Measurements from ENCODE around the gene RELN. TPM values are rescaled to one million over a fixed set of nuclear protein-coding genes. Genes with fewer than 3 reads are reported as not detected.

Gene RELN
- total and polyA plus RNA-seq, 2 donors (not counting 1 experiment from before 2014, with no cell fraction given): not detected

DNA sequence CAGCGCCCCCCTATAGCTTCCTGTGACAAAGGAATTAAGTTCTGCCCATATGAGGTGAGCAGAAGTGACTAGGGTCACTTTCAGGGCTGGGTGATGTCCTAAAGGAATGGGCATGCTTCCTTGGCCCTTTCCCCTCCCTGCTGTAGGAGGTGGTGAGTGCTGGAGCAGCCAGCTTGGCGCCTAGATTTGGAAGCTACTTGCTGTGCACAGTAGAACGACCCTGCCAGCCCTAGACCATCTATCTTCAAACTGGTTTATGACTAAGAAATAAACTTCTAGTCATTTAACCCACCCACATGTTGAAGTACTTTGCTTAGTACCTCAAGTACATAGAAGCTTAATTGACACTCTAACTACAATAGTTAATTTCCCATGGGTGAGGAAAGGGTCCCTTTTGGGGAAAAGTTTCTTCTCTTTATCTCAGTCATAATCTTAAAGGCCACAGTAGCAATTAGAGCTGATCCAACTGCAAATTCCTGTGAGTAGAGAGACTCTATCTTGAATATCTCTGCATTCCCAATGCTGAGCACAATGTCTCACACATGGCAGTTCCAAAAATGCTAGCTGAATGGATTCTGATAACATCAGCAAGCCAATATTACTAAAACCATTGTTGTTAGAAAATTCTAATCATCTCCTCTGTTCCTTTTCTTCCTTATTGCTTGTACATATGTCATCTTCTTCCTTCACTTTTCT, 227.2 kb downstream of the RELN start:
- Mint-ChIP-seq H3K27me3 (no peaks in the 10 kb centered on the region), H3K4me3 (no peak overlapping the region), H3K27ac (no peak overlapping the region), H3K4me1 (no peaks in the 10 kb centered on the region), H3K9me3 (ENCODE audit: insufficient read depth) (no peaks in the 10 kb centered on the region)
- ATAC-seq (ENCODE audit: low read depth) (no peak), DNase-seq (no peak)
- CTCF ChIA-PET: no interaction called here
- Histone ChIP-seq H2AFZ (ENCODE audit: insufficient read depth, low read depth, low read length, poor library complexity, severe bottlenecking) (no peak overlapping the region), H3K36me3 (replicated peaks in 1 of 2; ENCODE audit: control extremely low read depth in 1 of 2, control insufficient read depth in 1 of 2, extremely low read depth in 1 of 2, insufficient read depth in 2 of 2, low read length in 1 of 2) (no peaks in the 10 kb centered on the region), H3K79me2 (ENCODE audit: control insufficient read depth, insufficient read depth, low read length) (no peaks in the 10 kb centered on the region), H3K9ac (ENCODE audit: low read length) (no peak overlapping the region), H3K27me3 (replicated peaks in 1 of 4; ENCODE audit: control extremely low read depth in 1 of 4, control insufficient read depth in 3 of 4, insufficient read depth in 4 of 4, low read length in 3 of 4) (no peaks in the 10 kb centered on the region), H3K27ac (ENCODE audit: low read length in 2 of 2) (no peak overlapping the region), H3K4me1 (ENCODE audit: control insufficient read depth in 2 of 2, insufficient read depth in 2 of 2, low read length in 2 of 2) (no peaks in the 10 kb centered on the region), H3K4me3 (ENCODE audit: control extremely low read depth in 1 of 5, extremely low read depth in 1 of 5, insufficient read depth in 1 of 5, low read depth in 2 of 5, low read length in 4 of 5) (no peak overlapping the region), H3K9me3 (ENCODE audit: control extremely low read depth in 1 of 3, control insufficient read depth in 2 of 3, insufficient read depth in 1 of 3, low read length in 2 of 3) (no peaks in the 10 kb centered on the region), H4K20me1 (ENCODE audit: control insufficient read depth, insufficient read depth, low read length, poor library complexity, severe bottlenecking) (no peaks in the 10 kb centered on the region), H3K4me2 (replicated peaks; ENCODE audit: low read depth, low read length, poor library complexity, severe bottlenecking) (no peak overlapping the region)
- POLR2A ChIA-PET: no interaction called here
- intact Hi-C loops (cut with micrococcal nuclease): no loop called here
- TF ChIP-seq CTCF (IDR thresholded peaks at IDR 0.05) (no peak), EZH2 (IDR thresholded peaks at IDR 0.05; ENCODE audit: borderline replicate concordance, insufficient read depth, low read depth, low read length, poor library complexity, severe bottlenecking) (no peak)
- WGBS (ENCODE audit: insufficient coverage): no CpG with 5 or more reads among the region's 3 CpGs

- no peaks in the 10 kb centered on the region for H3K36me3 ChIP-seq (replicated peaks in 1 of 2; ENCODE audit: control extremely low read depth in 1 of 2, control insufficient read depth in 1 of 2, extremely low read depth in 1 of 2, insufficient read depth in 2 of 2, low read length in 1 of 2)
- H3K9me3 Mint-ChIP-seq (ENCODE audit: insufficient read depth): no peaks in the 10 kb centered on the region
- no peak overlapping the region for H3K27ac ChIP-seq (ENCODE audit: low read length in 2 of 2)
- no peaks in the 10 kb centered on the region for H3K79me2 ChIP-seq (ENCODE audit: control insufficient read depth, insufficient read depth, low read length)
- DNase-seq: no peak
- no peak overlapping the region for H3K9ac ChIP-seq (ENCODE audit: low read length)
- ATAC-seq (ENCODE audit: low read depth): no peak
- POLR2A ChIA-PET: no interaction called here
- H4K20me1 ChIP-seq (ENCODE audit: control insufficient read depth, insufficient read depth, low read length, poor library complexity, severe bottlenecking): no peaks in the 10 kb centered on the region
- no peaks in the 10 kb centered on the region for H3K27me3 Mint-ChIP-seq
- H2AFZ ChIP-seq (ENCODE audit: insufficient read depth, low read depth, low read length, poor library complexity, severe bottlenecking): no peak overlapping the region
- intact Hi-C loops (cut with micrococcal nuclease): no loop called here
- no peaks in the 10 kb centered on the region for H3K4me1 ChIP-seq (ENCODE audit: control insufficient read depth in 2 of 2, insufficient read depth in 2 of 2, low read length in 2 of 2)
- H3K27ac Mint-ChIP-seq: no peak overlapping the region
- H3K27me3 ChIP-seq (replicated peaks in 1 of 4; ENCODE audit: control extremely low read depth in 1 of 4, control insufficient read depth in 3 of 4, insufficient read depth in 4 of 4, low read length in 3 of 4): no peaks in the 10 kb centered on the region
- CTCF ChIA-PET: no interaction called here
- no peak for TF ChIP-seq CTCF (IDR thresholded peaks at IDR 0.05)
- no peak for TF ChIP-seq EZH2 (IDR thresholded peaks at IDR 0.05; ENCODE audit: borderline replicate concordance, insufficient read depth, low read depth, low read length, poor library complexity, severe bottlenecking)
- no peaks in the 10 kb centered on the region for H3K4me1 Mint-ChIP-seq
- no peak overlapping the region for H3K4me2 ChIP-seq (replicated peaks; ENCODE audit: low read depth, low read length, poor library complexity, severe bottlenecking)
- no peaks in the 10 kb centered on the region for H3K9me3 ChIP-seq (ENCODE audit: control extremely low read depth in 1 of 3, control insufficient read depth in 2 of 3, insufficient read depth in 1 of 3, low read length in 2 of 3)
- no peak overlapping the region for H3K4me3 Mint-ChIP-seq
- H3K4me3 ChIP-seq (ENCODE audit: control extremely low read depth in 1 of 5, extremely low read depth in 1 of 5, insufficient read depth in 1 of 5, low read depth in 2 of 5, low read length in 4 of 5): no peak overlapping the region
- no CpG with 5 or more reads among the region's 2 CpGs for WGBS (ENCODE audit: insufficient coverage)
Measured at GRCh38 chr7:103752995-103753394, 236.5 kb downstream of the RELN start.

Data from B cell (primary cell).